NCI-H2081 treated with DMSO at 0.1 percent for 48 hours (cell line): Measurements from ENCODE around the gene MBNL3.
"Not testable (repeated sequence)": the region's sequence is repeated elsewhere in the genome, so short reads cannot be mapped to it uniquely, and the experiment has no call there.

Experiments
- DNase-seq: peaks from one replicate; lab custom pipeline; 2025; lab: John Stamatoyannopoulos, UW

MBNL3 gene

GRCh38 chrX:132369617-132370326 lies 119.1 kb downstream of the MBNL3 start:
- no peak for DNase-seq

GRCh38 chrX:132367984-132368383 lies 120.9 kb downstream of the MBNL3 start:
- no peak for DNase-seq

- no peak for DNase-seq
These were observed 121.5 kb downstream of the MBNL3 start for GRCh38 chrX:132367314-132367713.

- no peak for DNase-seq
These were observed 123.3 kb downstream of the MBNL3 start for GRCh38 chrX:132365490-132365889.

- no peak for DNase-seq
These were observed 124.5 kb downstream of the MBNL3 start for GRCh38 chrX:132364313-132364712.

GRCh38 chrX:132353430-132353829 lies 135.4 kb downstream of the MBNL3 start:
- no peak for DNase-seq

- DNase-seq, result no peak
These were observed 152.7 kb downstream of the MBNL3 start for GRCh38 chrX:132336172-132336571.

GRCh38 chrX:132333351-132333750 lies 155.5 kb downstream of the MBNL3 start:
- no peak for DNase-seq

- no peak for DNase-seq
These were observed 157.3 kb downstream of the MBNL3 start for GRCh38 chrX:132331532-132331931.

GRCh38 chrX:132331000-132331399 lies 157.8 kb downstream of the MBNL3 start:
- DNase-seq, result no peak

- no peak for DNase-seq
These were observed 158.6 kb downstream of the MBNL3 start for GRCh38 chrX:132330156-132330729.

- not testable (repeated sequence) for DNase-seq
These were observed 161.9 kb downstream of the MBNL3 start for GRCh38 chrX:132326960-132327359.
